HepG2 (cell line): ENCODE measurements around the gene TARBP2. TPM values are rescaled to one million over a fixed set of nuclear protein-coding genes. Genes with fewer than 3 reads are reported as not detected.

Experiments used
- ATAC-seq: fragments of 200-7000 bp; cut with Tn5 transposase; 3 replicates; pipeline ENCODE4 v1.9.1; 2020; ENCODE audit warnings: mild to moderate bottlenecking, moderate library complexity
- BruUV-seq: library from RNA; stranded (reverse); fragments of 400-500 nt; replicated peaks from 2 replicates; lab custom pipeline; 2021; lab: Mats Ljungman, UMichigan
- CTCF ChIA-PET: fragments of 300-600 bp; formaldehyde crosslinking; extraction: SDS; loops from one replicate; lab custom pipeline; 2021; ENCODE audit warnings: low total read pairs, inconsistent platforms, low intra/inter-chr PET ratio; lab: Yijun Ruan, JAX
- POLR2A ChIA-PET: fragments of 350-600 bp; sonication (Branson Sonifier 250); formaldehyde crosslinking; loops from one replicate; lab custom pipeline; 2020; ENCODE audit warnings: antibody characterized with exemption, inconsistent platforms; lab: Yijun Ruan, JAX
- DNase-seq: peaks from one replicate; pipeline ENCODE4 v3.0.0-alpha.2; 2015; ENCODE audit warnings: low spot score
- FAIRE-seq: peaks from 3 replicates; lab custom pipeline; 2011; peaks lifted over from hg19 to GRCh38; lab: Jason Lieb, UNC
- H2AFZ ChIP-seq: one replicate; pipeline ENCODE4 v1.6.1; 2011; ENCODE audit warnings: low read length, inconsistent platforms
- H3K27ac ChIP-seq: fragments of 300-600 bp; 3 replicates; pipeline ENCODE4 v1.8.0; 2011; ENCODE audit warnings: mixed run types, mild to moderate bottlenecking, mixed read lengths, low read length, inconsistent platforms; ENCODE audit not compliant: insufficient read depth; ENCODE audit errors: extremely low read length
- H3K27me3 ChIP-seq, 2 experiments: fragments of 200-600 bp in 1 of 2; 2 replicates in 1 of 2; 3 replicates in 1 of 2; pipeline versions ENCODE4 v1.6.0 to v1.8.0; 2011; ENCODE audit warnings: low read length in 2 of 2, mild to moderate bottlenecking in 2 of 2, moderate library complexity in 2 of 2, inconsistent platforms in 1 of 2; ENCODE audit not compliant: insufficient read depth in 2 of 2, control insufficient read depth in 1 of 2
- H3K36me3 ChIP-seq, 2 experiments: fragments of 200-600 bp in 1 of 2; replicated peaks in 1 of 2; 2 replicates in 1 of 2; 3 replicates in 1 of 2; pipeline versions ENCODE4 v1.5.1 to v1.8.0; 2011; ENCODE audit warnings: low read length in 2 of 2, inconsistent platforms in 1 of 2; ENCODE audit not compliant: insufficient read depth in 2 of 2, control insufficient read depth in 1 of 2
- H3K4me1 ChIP-seq: 2 replicates; pipeline ENCODE4 v1.5.1; 2012; ENCODE audit warnings: low read length, inconsistent platforms; ENCODE audit not compliant: insufficient read depth
- H3K4me2 ChIP-seq: 2 replicates; pipeline ENCODE4 v1.6.0; 2011; ENCODE audit warnings: low read depth, low read length, inconsistent platforms
- H3K4me3 ChIP-seq, 3 experiments: fragments of 200-600 bp in 1 of 3; sonication (generic), shearing (Covaris generic) in 1 of 3; replicated peaks in 1 of 3; 2 replicates each; pipeline ENCODE4 v1.5.1; 2011 to 2016; ENCODE audit warnings: low read length in 3 of 3, inconsistent platforms in 2 of 3, low read depth in 2 of 3, mild to moderate bottlenecking in 2 of 3, control low read depth in 1 of 3, mixed read lengths in 1 of 3; ENCODE audit not compliant: insufficient read depth in 1 of 3
- H3K79me2 ChIP-seq: one replicate; pipeline ENCODE4 v1.6.1; 2011; ENCODE audit warnings: low read length, inconsistent platforms; ENCODE audit not compliant: insufficient read depth
- H3K9ac ChIP-seq: 2 replicates; pipeline ENCODE4 v1.6.0; 2011; ENCODE audit warnings: mild to moderate bottlenecking, low read depth, low read length, inconsistent platforms; ENCODE audit not compliant: insufficient read depth
- H3K9me3 ChIP-seq: 2 replicates; pipeline ENCODE4 v1.5.1; 2012; ENCODE audit warnings: mild to moderate bottlenecking, low read length
- H4K20me1 ChIP-seq: 2 replicates; pipeline ENCODE4 v1.6.0; 2011; ENCODE audit warnings: inconsistent platforms, mild to moderate bottlenecking, low read length, moderate library complexity; ENCODE audit not compliant: insufficient read depth
- ISX ChIP-seq: sonication (generic); formaldehyde crosslinking; conservative IDR thresholded peaks from 2 replicates; pipeline ENCODE4 v1.5.0; 2020; ENCODE audit warnings: missing genetic modification reagents
- WGBS: methylation state at CpG from one replicate; pipeline ENCODE4 v1.1.6; 2017; ENCODE audit warnings: low lambda C conversion rate; 5-methylcytosine and 5-hydroxymethylcytosine counted together
- in situ Hi-C: cut with HindIII; loops from 2 replicates; pipeline ENCODE4 v1.10.0; 2017; ENCODE audit warnings: low pct_unique_long_range_greater_than_20kb; ENCODE audit not compliant: extremely low pct_ligation_motif_present
- intact Hi-C: fragments of 100-400 bp; cut with micrococcal nuclease; formaldehyde crosslinking; loops from one replicate; pipeline ENCODE4 v1.10.0; 2022; ENCODE audit not compliant: unreplicated experiment
- polyA plus RNA-seq, 8 experiments: library from polyadenylated mRNA; depleted of rRNA in 3 of 8; stranded (reverse) in 7 of 8; unstranded in 1 of 8; fragments of >200 nt; fragmentation: Illumina TruSeq in 4 of 8; extraction: Trizol in 4 of 8; gene quantifications; 2 replicates each; pipeline versions ENCODE4 v1.2.1 to v1.2.3, GENCODE V29; 2011 to 2016; ENCODE audit warnings: low read depth in 4 of 8, missing spikeins in 1 of 8, mixed read lengths in 1 of 8; ENCODE audit not compliant: insufficient read depth in 1 of 8
- total RNA-seq, 5 experiments: library from RNA; depleted of rRNA; stranded (reverse); fragments of >200 nt; fragmentation: Illumina TruSeq; extraction: Trizol; gene quantifications; 2 replicates each; pipeline ENCODE4 v1.2.3, GENCODE V29; 2016; ENCODE audit warnings: low read depth in 1 of 5
- TF ChIP-seq, protein P1 (sequence below): sonication (generic); formaldehyde crosslinking; IDR thresholded peaks from 2 replicates; pipeline ENCODE4 v1.4.0; 2020; ENCODE audit warnings: missing genetic modification reagents; ENCODE audit errors: not compliant biosample characterization
- TF ChIP-seq, protein P2 (sequence below): fragments of 450-650 bp; IDR thresholded peaks from 2 replicates; pipeline ENCODE4 v1.6.1; 2016

The TARBP2 gene
- total and polyA plus RNA-seq, 2 of the 13 experiments (the other 11 are each of a cell fraction or from before 2014, with no cell fraction given): 47.0 to 55.5 TPM

DNA sequence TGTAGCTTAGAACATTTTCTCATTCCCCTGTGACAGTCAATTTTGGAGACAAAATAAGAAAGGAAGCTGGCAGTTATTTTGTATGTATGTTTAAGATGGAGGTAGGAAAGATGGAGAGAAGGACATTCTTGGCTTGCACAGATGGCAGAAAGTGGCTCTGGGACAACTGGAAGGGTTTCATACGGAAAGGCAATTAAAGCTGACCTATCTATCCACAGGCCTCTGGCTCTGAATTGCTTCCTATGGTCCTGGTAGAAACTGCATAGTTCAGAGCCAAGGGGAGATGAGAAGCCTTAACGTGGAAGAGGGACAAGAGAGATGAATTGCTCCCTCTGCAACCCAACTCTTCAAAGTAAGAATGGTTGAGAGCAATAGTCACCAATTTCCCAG is 14.2 kb downstream of the TARBP2 start (continued):
- TF ChIP-seq, protein P1, sequence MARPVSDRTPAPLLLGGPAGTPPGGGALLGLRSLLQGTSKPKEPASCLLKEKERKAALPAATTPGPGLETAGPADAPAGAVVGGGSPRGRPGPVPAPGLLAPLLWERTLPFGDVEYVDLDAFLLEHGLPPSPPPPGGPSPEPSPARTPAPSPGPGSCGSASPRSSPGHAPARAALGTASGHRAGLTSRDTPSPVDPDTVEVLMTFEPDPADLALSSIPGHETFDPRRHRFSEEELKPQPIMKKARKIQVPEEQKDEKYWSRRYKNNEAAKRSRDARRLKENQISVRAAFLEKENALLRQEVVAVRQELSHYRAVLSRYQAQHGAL: no peak
- TF ChIP-seq, all 625 proteins: peak for 0

DNA sequence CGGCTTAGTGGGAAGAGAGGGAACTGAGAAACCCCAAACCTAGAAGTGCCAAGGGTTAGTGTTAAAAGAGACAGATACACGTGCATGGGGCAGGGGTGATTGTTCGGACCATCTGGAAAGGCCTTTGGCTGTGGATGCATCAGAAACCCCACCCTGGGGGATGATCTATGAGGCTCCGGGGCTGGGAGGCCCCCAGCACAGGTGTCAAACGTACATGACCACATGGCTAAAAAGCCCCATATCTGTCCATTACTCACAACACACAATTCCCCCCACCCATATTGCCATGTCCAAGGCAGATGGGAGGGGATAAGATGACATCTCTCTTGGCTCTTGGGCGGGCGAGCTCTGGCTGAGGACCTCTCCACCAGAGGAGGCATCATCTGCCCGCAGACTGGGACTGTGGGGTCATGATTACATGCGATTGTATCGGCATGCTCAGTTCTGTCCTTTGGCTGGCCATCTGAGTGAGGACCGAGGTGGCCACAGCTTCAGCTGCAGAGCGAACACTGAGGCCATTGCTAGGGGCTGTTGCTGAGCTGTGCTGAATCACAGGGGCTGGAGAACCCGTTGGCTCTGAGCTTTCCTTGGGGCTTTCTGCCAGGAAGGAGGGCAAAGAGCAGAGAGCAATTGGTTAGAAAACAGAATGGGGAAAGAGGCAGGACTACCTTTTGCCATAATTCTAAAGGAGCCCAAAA is 15.8 kb downstream of the TARBP2 start:
- ATAC-seq: no peak
- no peak for TF ChIP-seq ISX (CRISPR knock-in tag)
- TF ChIP-seq, protein P2, sequence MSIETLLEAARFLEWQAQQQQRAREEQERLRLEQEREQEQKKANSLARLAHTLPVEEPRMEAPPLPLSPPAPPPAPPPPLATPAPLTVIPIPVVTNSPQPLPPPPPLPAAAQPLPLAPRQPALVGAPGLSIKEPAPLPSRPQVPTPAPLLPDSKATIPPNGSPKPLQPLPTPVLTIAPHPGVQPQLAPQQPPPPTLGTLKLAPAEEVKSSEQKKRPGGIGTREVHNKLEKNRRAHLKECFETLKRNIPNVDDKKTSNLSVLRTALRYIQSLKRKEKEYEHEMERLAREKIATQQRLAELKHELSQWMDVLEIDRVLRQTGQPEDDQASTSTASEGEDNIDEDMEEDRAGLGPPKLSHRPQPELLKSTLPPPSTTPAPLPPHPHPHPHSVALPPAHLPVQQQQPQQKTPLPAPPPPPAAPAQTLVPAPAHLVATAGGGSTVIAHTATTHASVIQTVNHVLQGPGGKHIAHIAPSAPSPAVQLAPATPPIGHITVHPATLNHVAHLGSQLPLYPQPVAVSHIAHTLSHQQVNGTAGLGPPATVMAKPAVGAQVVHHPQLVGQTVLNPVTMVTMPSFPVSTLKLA: peak; percentile 63
- BruUV-seq: no TSS peak
- H3K27ac ChIP-seq: no peak overlapping the region
- H4K20me1 ChIP-seq: no peaks in the 10 kb centered on the region
- in situ Hi-C loops (no loop called here), intact Hi-C loops (no loop called here)
- no peak for FAIRE-seq
- H3K9ac ChIP-seq: no peak overlapping the region
- ChIA-PET POLR2A (interaction anchor here (1.9 kb wide), 1 partner anchor 16 kb away, joined by 6 read pairs; the partner anchor contains the start of gene TARBP2), CTCF (no interaction called here)
- H3K9me3 ChIP-seq: no peaks in the 10 kb centered on the region
- peaks cover 20 to 75% of the 10 kb centered on the region in 2 experiments for H3K36me3 ChIP-seq
- 93% methylated on average over 13 of the region's 13 CpGs for WGBS
- no peaks in the 10 kb centered on the region for H3K4me1 ChIP-seq
- no peaks in the 10 kb centered on the region for H3K79me2 ChIP-seq
- H3K4me2 ChIP-seq: no peak overlapping the region
- no peak for DNase-seq
- H3K4me3 ChIP-seq: no peak overlapping the region
- no peak overlapping the region for H2AFZ ChIP-seq
- H3K27me3 ChIP-seq: no peaks in the 10 kb centered on the region
